ENCODE results near the gene SLC8A1. TPM values are rescaled to one million over a fixed set of nuclear protein-coding genes. Genes with fewer than 3 reads are reported as not detected.

SLC8A1 gene
- total and polyA plus RNA-seq, 2 of the 13 experiments (the other 11 are each of a cell fraction or from before 2014, with no cell fraction given): not detected

DNA sequence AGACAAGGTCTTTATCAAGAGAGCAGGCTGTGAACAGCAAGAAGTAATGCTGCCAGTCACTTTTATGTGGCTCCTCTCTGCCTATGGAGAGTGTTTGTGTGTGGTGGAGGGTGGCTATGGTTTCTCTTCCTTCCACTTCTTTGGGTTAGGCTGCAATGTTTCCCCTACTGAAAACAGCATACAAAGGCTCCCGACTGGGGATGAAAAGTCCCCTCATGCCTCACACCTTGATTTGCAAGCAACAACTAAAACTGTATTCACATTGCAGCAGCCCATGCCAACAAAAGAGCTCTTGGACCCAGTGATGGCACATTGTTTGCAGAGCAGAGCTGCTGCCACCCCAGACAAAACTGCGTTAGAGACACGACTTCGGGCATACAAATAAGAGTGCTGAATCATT lies 301.6 kb downstream of the SLC8A1 start (continued):
- TF ChIP-seq NFYC (CRISPR knock-in tag; IDR thresholded peaks at IDR 0.05): no peak
- TF ChIP-seq, protein P1, sequence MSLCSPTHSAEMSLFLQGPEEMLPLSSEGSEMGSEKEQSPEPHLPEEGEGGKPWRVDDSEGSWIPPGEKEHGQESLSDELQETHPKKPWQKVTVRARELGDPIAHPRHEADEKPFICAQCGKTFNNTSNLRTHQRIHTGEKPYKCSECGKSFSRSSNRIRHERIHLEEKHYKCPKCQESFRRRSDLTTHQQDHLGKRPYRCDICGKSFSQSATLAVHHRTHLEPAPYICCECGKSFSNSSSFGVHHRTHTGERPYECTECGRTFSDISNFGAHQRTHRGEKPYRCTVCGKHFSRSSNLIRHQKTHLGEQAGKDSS (CRISPR knock-in tag; IDR thresholded peaks at IDR 0.05; ENCODE audit: borderline replicate concordance, low read depth): no peak

- H3K9me3 ChIP-seq (ENCODE audit: low read length): no peaks in the 10 kb centered on the region
- FAIRE-seq (no peak), ATAC-seq (no peak), DNase-seq (ENCODE audit: low spot score) (no peak)
- BruUV-seq (replicated peaks): no TSS peak
- ChIA-PET CTCF (ENCODE audit: low intra/inter-chr PET ratio, low total read pairs) (no interaction called here), POLR2A (no interaction called here)
- intact Hi-C loops (cut with micrococcal nuclease; ENCODE audit: unreplicated experiment) (no loop called here), in situ Hi-C loops (cut with HindIII; ENCODE audit: extremely low pct_ligation_motif_present, low pct_unique_long_range_greater_than_20kb) (no loop called here)
- H3K36me3 ChIP-seq (replicated peaks in 1 of 2; ENCODE audit: control insufficient read depth in 1 of 2, insufficient read depth in 2 of 2, low read length in 2 of 2): no peaks in the 10 kb centered on the region
- no peak overlapping the region for H3K27ac ChIP-seq (ENCODE audit: extremely low read length, insufficient read depth, low read length)
- H4K20me1 ChIP-seq (ENCODE audit: insufficient read depth, low read length): no peaks in the 10 kb centered on the region
- H3K79me2 ChIP-seq (ENCODE audit: insufficient read depth, low read length): no peaks in the 10 kb centered on the region
- under 1% methylated on average over 6 of the region's 6 CpGs for WGBS (ENCODE audit: low lambda C conversion rate)
- TF ChIP-seq ZNF629 (CRISPR knock-in tag; conservative IDR thresholded peaks at IDR 0.05) (0 out of 2 replicates have a peak, but pooled peaks have one; percentile 21), KMT2A (CRISPR knock-in tag; IDR thresholded peaks at IDR 0.05) (no peak)
- H3K27me3 ChIP-seq (ENCODE audit: control insufficient read depth in 1 of 2, insufficient read depth in 2 of 2, low read length in 2 of 2): peaks cover 2 to 8% of the 10 kb centered on the region in 2 experiments; a peak in 3 of 5 replicates
- H3K9ac ChIP-seq (ENCODE audit: insufficient read depth, low read depth, low read length): no peak overlapping the region
- H3K4me2 ChIP-seq (ENCODE audit: low read depth, low read length): no peak overlapping the region
- no peaks in the 10 kb centered on the region for H3K4me1 ChIP-seq (ENCODE audit: insufficient read depth, low read length)
- H2AFZ ChIP-seq (ENCODE audit: low read length): no peak overlapping the region
- H3K4me3 ChIP-seq (replicated peaks in 1 of 3; ENCODE audit: insufficient read depth in 1 of 3, low read depth in 2 of 3, low read length in 3 of 3): no peak overlapping the region
Measured at GRCh38 chr2:40148334-40148733, 303.6 kb downstream of the SLC8A1 start.

GRCh38 chr2:40147360-40147759 lies 304.5 kb downstream of the SLC8A1 start:
- in situ Hi-C loops (cut with HindIII; ENCODE audit: extremely low pct_ligation_motif_present, low pct_unique_long_range_greater_than_20kb): no loop called here
- Histone ChIP-seq H3K9ac (ENCODE audit: insufficient read depth, low read depth, low read length) (no peak overlapping the region), H3K4me3 (replicated peaks in 1 of 3; ENCODE audit: insufficient read depth in 1 of 3, low read depth in 2 of 3, low read length in 3 of 3) (no peak overlapping the region), H3K4me1 (ENCODE audit: insufficient read depth, low read length) (no peaks in the 10 kb centered on the region), H3K36me3 (replicated peaks in 1 of 2; ENCODE audit: control insufficient read depth in 1 of 2, insufficient read depth in 2 of 2, low read length in 2 of 2) (no peaks in the 10 kb centered on the region), H2AFZ (ENCODE audit: low read length) (no peak overlapping the region), H3K9me3 (ENCODE audit: low read length) (no peaks in the 10 kb centered on the region), H3K79me2 (ENCODE audit: insufficient read depth, low read length) (no peaks in the 10 kb centered on the region), H3K27ac (ENCODE audit: extremely low read length, insufficient read depth, low read length) (no peak overlapping the region), H4K20me1 (ENCODE audit: insufficient read depth, low read length) (no peaks in the 10 kb centered on the region), H3K4me2 (ENCODE audit: low read depth, low read length) (no peak overlapping the region), H3K27me3 (ENCODE audit: control insufficient read depth in 1 of 2, insufficient read depth in 2 of 2, low read length in 2 of 2) (peaks cover 2 to 8% of the 10 kb centered on the region in 2 experiments; a peak in 3 of 5 replicates)
- intact Hi-C loops (cut with micrococcal nuclease; ENCODE audit: unreplicated experiment): no loop called here
- no peak for FAIRE-seq
- ChIA-PET POLR2A (no interaction called here), CTCF (ENCODE audit: low intra/inter-chr PET ratio, low total read pairs) (no interaction called here)
- BruUV-seq (replicated peaks): no TSS peak
- WGBS (ENCODE audit: low lambda C conversion rate): 0% methylated on average over 2 of the region's 2 CpGs
- DNase-seq (ENCODE audit: low spot score): no peak
- no peak for ATAC-seq
- TF ChIP-seq SKI (IDR thresholded peaks at IDR 0.05; ENCODE audit: partially characterized antibody) (no peak), SNAI1 (CRISPR knock-in tag; IDR thresholded peaks at IDR 0.05; ENCODE audit: borderline replicate concordance) (no peak), ZNF781 (CRISPR knock-in tag; IDR thresholded peaks at IDR 0.05; ENCODE audit: borderline replicate concordance, not compliant biosample characterization) (no peak), ZNF121 (CRISPR knock-in tag; IDR thresholded peaks at IDR 0.05) (no peak)
- TF ChIP-seq, protein P2, sequence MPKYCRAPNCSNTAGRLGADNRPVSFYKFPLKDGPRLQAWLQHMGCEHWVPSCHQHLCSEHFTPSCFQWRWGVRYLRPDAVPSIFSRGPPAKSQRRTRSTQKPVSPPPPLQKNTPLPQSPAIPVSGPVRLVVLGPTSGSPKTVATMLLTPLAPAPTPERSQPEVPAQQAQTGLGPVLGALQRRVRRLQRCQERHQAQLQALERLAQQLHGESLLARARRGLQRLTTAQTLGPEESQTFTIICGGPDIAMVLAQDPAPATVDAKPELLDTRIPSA (CRISPR knock-in tag; IDR thresholded peaks at IDR 0.05; ENCODE audit: borderline replicate concordance): no peak
- TF ChIP-seq, protein P3, sequence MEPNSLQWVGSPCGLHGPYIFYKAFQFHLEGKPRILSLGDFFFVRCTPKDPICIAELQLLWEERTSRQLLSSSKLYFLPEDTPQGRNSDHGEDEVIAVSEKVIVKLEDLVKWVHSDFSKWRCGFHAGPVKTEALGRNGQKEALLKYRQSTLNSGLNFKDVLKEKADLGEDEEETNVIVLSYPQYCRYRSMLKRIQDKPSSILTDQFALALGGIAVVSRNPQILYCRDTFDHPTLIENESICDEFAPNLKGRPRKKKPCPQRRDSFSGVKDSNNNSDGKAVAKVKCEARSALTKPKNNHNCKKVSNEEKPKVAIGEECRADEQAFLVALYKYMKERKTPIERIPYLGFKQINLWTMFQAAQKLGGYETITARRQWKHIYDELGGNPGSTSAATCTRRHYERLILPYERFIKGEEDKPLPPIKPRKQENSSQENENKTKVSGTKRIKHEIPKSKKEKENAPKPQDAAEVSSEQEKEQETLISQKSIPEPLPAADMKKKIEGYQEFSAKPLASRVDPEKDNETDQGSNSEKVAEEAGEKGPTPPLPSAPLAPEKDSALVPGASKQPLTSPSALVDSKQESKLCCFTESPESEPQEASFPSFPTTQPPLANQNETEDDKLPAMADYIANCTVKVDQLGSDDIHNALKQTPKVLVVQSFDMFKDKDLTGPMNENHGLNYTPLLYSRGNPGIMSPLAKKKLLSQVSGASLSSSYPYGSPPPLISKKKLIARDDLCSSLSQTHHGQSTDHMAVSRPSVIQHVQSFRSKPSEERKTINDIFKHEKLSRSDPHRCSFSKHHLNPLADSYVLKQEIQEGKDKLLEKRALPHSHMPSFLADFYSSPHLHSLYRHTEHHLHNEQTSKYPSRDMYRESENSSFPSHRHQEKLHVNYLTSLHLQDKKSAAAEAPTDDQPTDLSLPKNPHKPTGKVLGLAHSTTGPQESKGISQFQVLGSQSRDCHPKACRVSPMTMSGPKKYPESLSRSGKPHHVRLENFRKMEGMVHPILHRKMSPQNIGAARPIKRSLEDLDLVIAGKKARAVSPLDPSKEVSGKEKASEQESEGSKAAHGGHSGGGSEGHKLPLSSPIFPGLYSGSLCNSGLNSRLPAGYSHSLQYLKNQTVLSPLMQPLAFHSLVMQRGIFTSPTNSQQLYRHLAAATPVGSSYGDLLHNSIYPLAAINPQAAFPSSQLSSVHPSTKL (CRISPR knock-in tag; IDR thresholded peaks at IDR 0.05): no peak
